NB4 (cell line): ENCODE measurements around the gene MEGF10.

Experiments used
- DNase-seq: peaks from one replicate; pipeline ENCODE4 v3.0.0; 2010; ENCODE audit warnings: low read depth
- H3K4me3 ChIP-seq: one replicate; pipeline ENCODE4 v1.5.1; 2011; ENCODE audit warnings: mild to moderate bottlenecking, low read depth, low read length, moderate library complexity
- CTCF ChIP-seq: IDR thresholded peaks from one replicate; pipeline ENCODE4 v1.5.1; 2012; ENCODE audit warnings: low read depth, low read length
- MAX ChIP-seq: IDR thresholded peaks from 2 replicates; pipeline ENCODE4 v1.6.1; 2011; ENCODE audit warnings: low read depth, low read length
- MYC ChIP-seq: IDR thresholded peaks from 2 replicates; pipeline ENCODE4 v1.6.1; 2011; ENCODE audit warnings: low read depth, low read length
- POLR2A ChIP-seq: IDR thresholded peaks from 2 replicates; pipeline ENCODE4 v1.6.1; 2011; ENCODE audit warnings: mild to moderate bottlenecking; ENCODE audit not compliant: insufficient read length; ENCODE audit errors: extremely low read depth

MEGF10 gene

GRCh38 chr5:127425868-127426267 is 135.3 kb downstream of the MEGF10 start:
- TF ChIP-seq MAX, result no peak
- TF ChIP-seq POLR2A, result no peak
- TF ChIP-seq MYC, result no peak
- no peak for TF ChIP-seq CTCF
- peak; percentile 33 for DNase-seq
- no peak overlapping the region for H3K4me3 ChIP-seq

- no peak for DNase-seq
- no peak overlapping the region for H3K4me3 ChIP-seq
- TF ChIP-seq CTCF (no peak), MAX (no peak), POLR2A (no peak), MYC (no peak)
Observed at GRCh38 chr5:127426661-127427060, 136.1 kb downstream of the MEGF10 start.

GRCh38 chr5:127428276-127428675 is 137.7 kb downstream of the MEGF10 start:
- no peak for DNase-seq
- TF ChIP-seq MAX (no peak), MYC (no peak), POLR2A (no peak), CTCF (no peak)
- H3K4me3 ChIP-seq, result no peak overlapping the region

- H3K4me3 ChIP-seq, result no peak overlapping the region
- DNase-seq, result no peak
- no peak for TF ChIP-seq CTCF
- no peak for TF ChIP-seq MAX
- TF ChIP-seq MYC, result no peak
- TF ChIP-seq POLR2A, result no peak
Observed at GRCh38 chr5:127428748-127429147, 138.2 kb downstream of the MEGF10 start.

GRCh38 chr5:127429928-127430327 is 139.3 kb downstream of the MEGF10 start:
- TF ChIP-seq MYC (no peak), MAX (no peak), POLR2A (no peak), CTCF (no peak)
- no peak overlapping the region for H3K4me3 ChIP-seq
- no peak for DNase-seq

- no peak for DNase-seq
- no peak overlapping the region for H3K4me3 ChIP-seq
- TF ChIP-seq MYC (no peak), POLR2A (no peak), MAX (no peak), CTCF (no peak)
Observed at GRCh38 chr5:127430627-127431026, 140.0 kb downstream of the MEGF10 start.
